22Rv1 (cell line): Measurements from ENCODE around the gene SIPA1L2.

Source experiments
- CTCF ChIP-seq: fragments of 450-650 bp; IDR thresholded peaks from 2 replicates; pipeline ENCODE4 v1.5.1; 2017; ENCODE audit warnings: mild to moderate bottlenecking
- ZFX ChIP-seq: fragments of 450-650 bp; IDR thresholded peaks from 2 replicates; pipeline ENCODE4 v1.6.1; 2017; ENCODE audit warnings: antibody characterized with exemption, borderline replicate concordance

DNA sequence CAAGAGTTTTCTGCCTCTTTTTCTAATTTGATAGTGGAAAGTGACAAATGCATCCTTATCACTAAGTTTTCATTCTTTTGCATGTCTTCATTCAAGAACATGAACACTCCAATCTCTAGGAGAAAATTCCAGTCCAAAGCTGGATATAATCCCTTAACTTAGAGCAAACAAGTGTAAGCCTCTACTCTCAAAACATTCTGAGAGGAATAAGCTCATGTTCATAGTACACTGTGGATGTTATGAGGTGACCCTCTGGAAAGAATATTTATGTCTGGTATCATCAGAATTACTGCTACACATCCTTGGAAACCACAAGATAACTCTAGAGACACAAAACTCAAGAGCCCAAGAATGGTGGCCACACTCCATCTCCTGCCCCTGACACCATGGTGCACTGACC lies 15.1 kb downstream of the SIPA1L2 start:
- TF ChIP-seq CTCF (no peak), ZFX (no peak)
